Measurements from ENCODE around the gene CDH15.

DNA sequence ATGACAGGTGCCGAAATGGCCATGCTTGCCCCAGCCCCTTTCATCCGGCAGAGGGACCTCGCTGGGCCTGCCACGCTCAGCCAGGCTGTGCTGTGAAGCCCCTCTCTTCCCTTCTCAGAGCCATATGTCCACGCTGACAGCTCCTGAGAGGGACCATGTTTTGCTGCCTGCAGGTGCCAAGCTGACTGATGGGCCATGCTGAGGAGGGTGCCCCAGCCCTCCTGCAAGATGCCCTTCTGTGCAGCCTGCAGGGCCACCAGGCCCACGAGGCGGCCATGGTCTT is 33.1 kb upstream of the CDH15 start:
- TF ChIP-seq, protein P1, sequence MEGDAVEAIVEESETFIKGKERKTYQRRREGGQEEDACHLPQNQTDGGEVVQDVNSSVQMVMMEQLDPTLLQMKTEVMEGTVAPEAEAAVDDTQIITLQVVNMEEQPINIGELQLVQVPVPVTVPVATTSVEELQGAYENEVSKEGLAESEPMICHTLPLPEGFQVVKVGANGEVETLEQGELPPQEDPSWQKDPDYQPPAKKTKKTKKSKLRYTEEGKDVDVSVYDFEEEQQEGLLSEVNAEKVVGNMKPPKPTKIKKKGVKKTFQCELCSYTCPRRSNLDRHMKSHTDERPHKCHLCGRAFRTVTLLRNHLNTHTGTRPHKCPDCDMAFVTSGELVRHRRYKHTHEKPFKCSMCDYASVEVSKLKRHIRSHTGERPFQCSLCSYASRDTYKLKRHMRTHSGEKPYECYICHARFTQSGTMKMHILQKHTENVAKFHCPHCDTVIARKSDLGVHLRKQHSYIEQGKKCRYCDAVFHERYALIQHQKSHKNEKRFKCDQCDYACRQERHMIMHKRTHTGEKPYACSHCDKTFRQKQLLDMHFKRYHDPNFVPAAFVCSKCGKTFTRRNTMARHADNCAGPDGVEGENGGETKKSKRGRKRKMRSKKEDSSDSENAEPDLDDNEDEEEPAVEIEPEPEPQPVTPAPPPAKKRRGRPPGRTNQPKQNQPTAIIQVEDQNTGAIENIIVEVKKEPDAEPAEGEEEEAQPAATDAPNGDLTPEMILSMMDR (IDR thresholded peaks at IDR 0.05 in 2 of 3, conservative IDR thresholded peaks at IDR 0.05 in 1 of 3; ENCODE audit: insufficient read depth in 2 of 3, low read depth in 1 of 3, low read length in 3 of 3) = no peak
- TF ChIP-seq HMG20B (CRISPR knock-in tag; IDR thresholded peaks at IDR 0.05) (no peak), ZNF146 (CRISPR knock-in tag; IDR thresholded peaks at IDR 0.05; ENCODE audit: unreplicated experiment) (no peak), L3MBTL2 (IDR thresholded peaks at IDR 0.05) (no peak), POLR2AphosphoS5 (IDR thresholded peaks at IDR 0.05; ENCODE audit: control insufficient read depth, insufficient read depth, low read depth, low read length) (no peak), ZNF133 (CRISPR knock-in tag; IDR thresholded peaks at IDR 0.05) (no peak)
- TF ChIP-seq, protein P2, sequence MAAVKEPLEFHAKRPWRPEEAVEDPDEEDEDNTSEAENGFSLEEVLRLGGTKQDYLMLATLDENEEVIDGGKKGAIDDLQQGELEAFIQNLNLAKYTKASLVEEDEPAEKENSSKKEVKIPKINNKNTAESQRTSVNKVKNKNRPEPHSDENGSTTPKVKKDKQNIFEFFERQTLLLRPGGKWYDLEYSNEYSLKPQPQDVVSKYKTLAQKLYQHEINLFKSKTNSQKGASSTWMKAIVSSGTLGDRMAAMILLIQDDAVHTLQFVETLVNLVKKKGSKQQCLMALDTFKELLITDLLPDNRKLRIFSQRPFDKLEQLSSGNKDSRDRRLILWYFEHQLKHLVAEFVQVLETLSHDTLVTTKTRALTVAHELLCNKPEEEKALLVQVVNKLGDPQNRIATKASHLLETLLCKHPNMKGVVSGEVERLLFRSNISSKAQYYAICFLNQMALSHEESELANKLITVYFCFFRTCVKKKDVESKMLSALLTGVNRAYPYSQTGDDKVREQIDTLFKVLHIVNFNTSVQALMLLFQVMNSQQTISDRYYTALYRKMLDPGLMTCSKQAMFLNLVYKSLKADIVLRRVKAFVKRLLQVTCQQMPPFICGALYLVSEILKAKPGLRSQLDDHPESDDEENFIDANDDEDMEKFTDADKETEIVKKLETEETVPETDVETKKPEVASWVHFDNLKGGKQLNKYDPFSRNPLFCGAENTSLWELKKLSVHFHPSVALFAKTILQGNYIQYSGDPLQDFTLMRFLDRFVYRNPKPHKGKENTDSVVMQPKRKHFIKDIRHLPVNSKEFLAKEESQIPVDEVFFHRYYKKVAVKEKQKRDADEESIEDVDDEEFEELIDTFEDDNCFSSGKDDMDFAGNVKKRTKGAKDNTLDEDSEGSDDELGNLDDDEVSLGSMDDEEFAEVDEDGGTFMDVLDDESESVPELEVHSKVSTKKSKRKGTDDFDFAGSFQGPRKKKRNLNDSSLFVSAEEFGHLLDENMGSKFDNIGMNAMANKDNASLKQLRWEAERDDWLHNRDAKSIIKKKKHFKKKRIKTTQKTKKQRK (IDR thresholded peaks at IDR 0.05; ENCODE audit: borderline replicate concordance, low read depth, low read length) = no peak
- TF ChIP-seq, protein P3, sequence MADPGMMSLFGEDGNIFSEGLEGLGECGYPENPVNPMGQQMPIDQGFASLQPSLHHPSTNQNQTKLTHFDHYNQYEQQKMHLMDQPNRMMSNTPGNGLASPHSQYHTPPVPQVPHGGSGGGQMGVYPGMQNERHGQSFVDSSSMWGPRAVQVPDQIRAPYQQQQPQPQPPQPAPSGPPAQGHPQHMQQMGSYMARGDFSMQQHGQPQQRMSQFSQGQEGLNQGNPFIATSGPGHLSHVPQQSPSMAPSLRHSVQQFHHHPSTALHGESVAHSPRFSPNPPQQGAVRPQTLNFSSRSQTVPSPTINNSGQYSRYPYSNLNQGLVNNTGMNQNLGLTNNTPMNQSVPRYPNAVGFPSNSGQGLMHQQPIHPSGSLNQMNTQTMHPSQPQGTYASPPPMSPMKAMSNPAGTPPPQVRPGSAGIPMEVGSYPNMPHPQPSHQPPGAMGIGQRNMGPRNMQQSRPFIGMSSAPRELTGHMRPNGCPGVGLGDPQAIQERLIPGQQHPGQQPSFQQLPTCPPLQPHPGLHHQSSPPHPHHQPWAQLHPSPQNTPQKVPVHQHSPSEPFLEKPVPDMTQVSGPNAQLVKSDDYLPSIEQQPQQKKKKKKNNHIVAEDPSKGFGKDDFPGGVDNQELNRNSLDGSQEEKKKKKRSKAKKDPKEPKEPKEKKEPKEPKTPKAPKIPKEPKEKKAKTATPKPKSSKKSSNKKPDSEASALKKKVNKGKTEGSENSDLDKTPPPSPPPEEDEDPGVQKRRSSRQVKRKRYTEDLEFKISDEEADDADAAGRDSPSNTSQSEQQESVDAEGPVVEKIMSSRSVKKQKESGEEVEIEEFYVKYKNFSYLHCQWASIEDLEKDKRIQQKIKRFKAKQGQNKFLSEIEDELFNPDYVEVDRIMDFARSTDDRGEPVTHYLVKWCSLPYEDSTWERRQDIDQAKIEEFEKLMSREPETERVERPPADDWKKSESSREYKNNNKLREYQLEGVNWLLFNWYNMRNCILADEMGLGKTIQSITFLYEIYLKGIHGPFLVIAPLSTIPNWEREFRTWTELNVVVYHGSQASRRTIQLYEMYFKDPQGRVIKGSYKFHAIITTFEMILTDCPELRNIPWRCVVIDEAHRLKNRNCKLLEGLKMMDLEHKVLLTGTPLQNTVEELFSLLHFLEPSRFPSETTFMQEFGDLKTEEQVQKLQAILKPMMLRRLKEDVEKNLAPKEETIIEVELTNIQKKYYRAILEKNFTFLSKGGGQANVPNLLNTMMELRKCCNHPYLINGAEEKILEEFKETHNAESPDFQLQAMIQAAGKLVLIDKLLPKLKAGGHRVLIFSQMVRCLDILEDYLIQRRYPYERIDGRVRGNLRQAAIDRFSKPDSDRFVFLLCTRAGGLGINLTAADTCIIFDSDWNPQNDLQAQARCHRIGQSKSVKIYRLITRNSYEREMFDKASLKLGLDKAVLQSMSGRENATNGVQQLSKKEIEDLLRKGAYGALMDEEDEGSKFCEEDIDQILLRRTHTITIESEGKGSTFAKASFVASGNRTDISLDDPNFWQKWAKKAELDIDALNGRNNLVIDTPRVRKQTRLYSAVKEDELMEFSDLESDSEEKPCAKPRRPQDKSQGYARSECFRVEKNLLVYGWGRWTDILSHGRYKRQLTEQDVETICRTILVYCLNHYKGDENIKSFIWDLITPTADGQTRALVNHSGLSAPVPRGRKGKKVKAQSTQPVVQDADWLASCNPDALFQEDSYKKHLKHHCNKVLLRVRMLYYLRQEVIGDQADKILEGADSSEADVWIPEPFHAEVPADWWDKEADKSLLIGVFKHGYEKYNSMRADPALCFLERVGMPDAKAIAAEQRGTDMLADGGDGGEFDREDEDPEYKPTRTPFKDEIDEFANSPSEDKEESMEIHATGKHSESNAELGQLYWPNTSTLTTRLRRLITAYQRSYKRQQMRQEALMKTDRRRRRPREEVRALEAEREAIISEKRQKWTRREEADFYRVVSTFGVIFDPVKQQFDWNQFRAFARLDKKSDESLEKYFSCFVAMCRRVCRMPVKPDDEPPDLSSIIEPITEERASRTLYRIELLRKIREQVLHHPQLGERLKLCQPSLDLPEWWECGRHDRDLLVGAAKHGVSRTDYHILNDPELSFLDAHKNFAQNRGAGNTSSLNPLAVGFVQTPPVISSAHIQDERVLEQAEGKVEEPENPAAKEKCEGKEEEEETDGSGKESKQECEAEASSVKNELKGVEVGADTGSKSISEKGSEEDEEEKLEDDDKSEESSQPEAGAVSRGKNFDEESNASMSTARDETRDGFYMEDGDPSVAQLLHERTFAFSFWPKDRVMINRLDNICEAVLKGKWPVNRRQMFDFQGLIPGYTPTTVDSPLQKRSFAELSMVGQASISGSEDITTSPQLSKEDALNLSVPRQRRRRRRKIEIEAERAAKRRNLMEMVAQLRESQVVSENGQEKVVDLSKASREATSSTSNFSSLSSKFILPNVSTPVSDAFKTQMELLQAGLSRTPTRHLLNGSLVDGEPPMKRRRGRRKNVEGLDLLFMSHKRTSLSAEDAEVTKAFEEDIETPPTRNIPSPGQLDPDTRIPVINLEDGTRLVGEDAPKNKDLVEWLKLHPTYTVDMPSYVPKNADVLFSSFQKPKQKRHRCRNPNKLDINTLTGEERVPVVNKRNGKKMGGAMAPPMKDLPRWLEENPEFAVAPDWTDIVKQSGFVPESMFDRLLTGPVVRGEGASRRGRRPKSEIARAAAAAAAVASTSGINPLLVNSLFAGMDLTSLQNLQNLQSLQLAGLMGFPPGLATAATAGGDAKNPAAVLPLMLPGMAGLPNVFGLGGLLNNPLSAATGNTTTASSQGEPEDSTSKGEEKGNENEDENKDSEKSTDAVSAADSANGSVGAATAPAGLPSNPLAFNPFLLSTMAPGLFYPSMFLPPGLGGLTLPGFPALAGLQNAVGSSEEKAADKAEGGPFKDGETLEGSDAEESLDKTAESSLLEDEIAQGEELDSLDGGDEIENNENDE (IDR thresholded peaks at IDR 0.05; ENCODE audit: low read depth, low read length) = no peak

Measured in K562 (cell line).